Activated B cell treated with CpG ODN at 0.5 μM for 24 hours (primary cell): ENCODE data around the gene ADD1. TPM values are rescaled to one million over a fixed set of nuclear protein-coding genes. Genes with fewer than 3 reads are reported as not detected.

Experiments
- ATAC-seq: fragments of 200-7000 bp; cut with Tn5 transposase; one replicate; pipeline ENCODE4 v1.10.0; 2021; ENCODE audit warnings: low read depth, mild to moderate bottlenecking, moderate library complexity
- CTCF ChIA-PET: fragments of 350-600 bp; sonication (Branson Sonifier 250); formaldehyde crosslinking; loops from one replicate; lab custom pipeline; 2021; ENCODE audit warnings: antibody characterized with exemption; lab: Charles Lee
- POLR2A ChIA-PET: fragments of 350-600 bp; sonication (Branson Sonifier 250); formaldehyde crosslinking; loops from one replicate; lab custom pipeline; 2021; ENCODE audit warnings: antibody characterized with exemption; lab: Charles Lee
- DNase-seq: peaks from one replicate; pipeline ENCODE4 v3.0.0; 2022
- H3K27ac Mint-ChIP-seq: one replicate; pipeline ENCODE4 v1.8.0; 2020; ENCODE audit warnings: mixed read lengths
- H3K27me3 Mint-ChIP-seq: one replicate; pipeline ENCODE4 v1.8.0; 2021; ENCODE audit warnings: mixed read lengths
- H3K36me3 Mint-ChIP-seq: one replicate; pipeline ENCODE4 v1.8.0; 2021; ENCODE audit warnings: low read depth, mixed read lengths
- H3K4me1 Mint-ChIP-seq: one replicate; pipeline ENCODE4 v1.8.0; 2021; ENCODE audit warnings: mixed read lengths
- H3K4me3 Mint-ChIP-seq: one replicate; pipeline ENCODE4 v1.8.0; 2020; ENCODE audit warnings: mild to moderate bottlenecking, mixed read lengths
- H3K9me3 Mint-ChIP-seq: one replicate; pipeline ENCODE4 v1.8.0; 2020; ENCODE audit warnings: mixed read lengths
- intact Hi-C: fragments of 100-400 bp; cut with micrococcal nuclease; formaldehyde crosslinking; loops from one replicate; pipeline ENCODE4 v1.15.1; 2024
- total RNA-seq: library from RNA; stranded (reverse); gene quantifications from 2 replicates; pipeline ENCODE4 v1.2.3, GENCODE V29; 2022
- TF ChIP-seq, protein P1 (sequence below): fragments of 200-600 bp; IDR thresholded peaks from one replicate; pipeline ENCODE4 v1.8.0; 2022; ENCODE audit warnings: antibody characterized with exemption, mild to moderate bottlenecking

ADD1 gene
- total RNA-seq, 1 donor from 2014 or later, result 340 TPM

DNA sequence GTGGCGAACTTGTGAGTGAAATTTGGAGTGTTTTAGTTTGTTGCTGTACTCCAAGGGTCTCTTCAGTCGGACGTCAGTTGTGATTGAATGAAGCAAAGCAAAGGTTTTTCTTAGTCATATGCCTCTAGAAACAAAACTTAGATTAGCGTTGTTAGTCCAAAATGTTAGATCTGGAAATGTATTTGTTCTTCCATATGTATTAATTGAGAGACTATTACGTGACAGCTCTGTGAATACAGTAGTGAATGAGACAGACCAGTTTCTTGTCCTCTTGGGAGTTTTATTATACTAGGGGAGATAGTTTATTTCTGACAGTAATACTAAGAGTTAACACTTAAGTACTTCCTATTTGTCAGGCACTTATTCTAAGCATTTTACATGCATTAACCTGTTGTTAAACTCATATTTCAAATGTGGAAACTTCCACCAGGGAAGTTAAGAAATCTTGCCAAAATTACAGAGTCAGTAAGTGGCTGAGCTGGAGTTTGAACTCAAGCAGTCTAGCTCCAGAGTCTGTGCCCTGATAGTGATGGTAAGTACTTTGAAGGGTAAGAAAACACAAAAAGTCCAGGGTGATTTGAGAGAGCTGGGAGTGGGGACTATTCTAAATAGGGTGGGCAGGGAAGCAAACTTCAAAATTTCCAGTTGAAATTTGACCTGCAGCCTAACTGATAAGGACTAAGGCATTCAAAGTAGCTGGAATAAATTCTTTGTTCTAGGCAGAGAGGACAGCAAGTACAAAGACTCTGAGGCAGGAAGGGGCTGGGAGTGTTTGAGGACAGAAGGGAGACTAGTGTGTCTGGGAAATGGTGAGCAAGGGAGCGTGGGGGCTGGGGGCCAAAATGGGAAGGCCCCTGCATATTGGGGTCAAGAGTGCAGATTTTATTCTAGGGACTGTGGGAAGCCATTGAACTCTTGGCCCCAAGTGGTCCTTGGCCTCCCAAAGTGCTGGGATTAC lies 17.0 kb downstream of the ADD1 start:
- Mint-ChIP-seq H3K9me3 (peaks cover 4% of the 10 kb centered on the region), H3K36me3 (peaks cover 23% of the 10 kb centered on the region), H3K4me1 (peaks cover 91% of the 10 kb centered on the region), H3K27me3 (no peaks in the 10 kb centered on the region), H3K27ac (peak overlapping the region; percentile 63), H3K4me3 (peak overlapping the region; percentile 63)
- ATAC-seq, result no peak
- ChIA-PET POLR2A (interaction anchor here (0.5 to 2.5 kb wide), 6 partner anchors 10 to 96 kb away, joined by 3 to 8 read pairs (median 4); no protein-coding TSS in a partner anchor), CTCF (no interaction called here)
- TF ChIP-seq, protein P1, sequence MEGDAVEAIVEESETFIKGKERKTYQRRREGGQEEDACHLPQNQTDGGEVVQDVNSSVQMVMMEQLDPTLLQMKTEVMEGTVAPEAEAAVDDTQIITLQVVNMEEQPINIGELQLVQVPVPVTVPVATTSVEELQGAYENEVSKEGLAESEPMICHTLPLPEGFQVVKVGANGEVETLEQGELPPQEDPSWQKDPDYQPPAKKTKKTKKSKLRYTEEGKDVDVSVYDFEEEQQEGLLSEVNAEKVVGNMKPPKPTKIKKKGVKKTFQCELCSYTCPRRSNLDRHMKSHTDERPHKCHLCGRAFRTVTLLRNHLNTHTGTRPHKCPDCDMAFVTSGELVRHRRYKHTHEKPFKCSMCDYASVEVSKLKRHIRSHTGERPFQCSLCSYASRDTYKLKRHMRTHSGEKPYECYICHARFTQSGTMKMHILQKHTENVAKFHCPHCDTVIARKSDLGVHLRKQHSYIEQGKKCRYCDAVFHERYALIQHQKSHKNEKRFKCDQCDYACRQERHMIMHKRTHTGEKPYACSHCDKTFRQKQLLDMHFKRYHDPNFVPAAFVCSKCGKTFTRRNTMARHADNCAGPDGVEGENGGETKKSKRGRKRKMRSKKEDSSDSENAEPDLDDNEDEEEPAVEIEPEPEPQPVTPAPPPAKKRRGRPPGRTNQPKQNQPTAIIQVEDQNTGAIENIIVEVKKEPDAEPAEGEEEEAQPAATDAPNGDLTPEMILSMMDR, result no peak
- intact Hi-C loops, result loop anchor here (5.0 kb wide), 1 partner anchor 47 kb away; no protein-coding TSS in a partner anchor
- no peak for DNase-seq

DNA sequence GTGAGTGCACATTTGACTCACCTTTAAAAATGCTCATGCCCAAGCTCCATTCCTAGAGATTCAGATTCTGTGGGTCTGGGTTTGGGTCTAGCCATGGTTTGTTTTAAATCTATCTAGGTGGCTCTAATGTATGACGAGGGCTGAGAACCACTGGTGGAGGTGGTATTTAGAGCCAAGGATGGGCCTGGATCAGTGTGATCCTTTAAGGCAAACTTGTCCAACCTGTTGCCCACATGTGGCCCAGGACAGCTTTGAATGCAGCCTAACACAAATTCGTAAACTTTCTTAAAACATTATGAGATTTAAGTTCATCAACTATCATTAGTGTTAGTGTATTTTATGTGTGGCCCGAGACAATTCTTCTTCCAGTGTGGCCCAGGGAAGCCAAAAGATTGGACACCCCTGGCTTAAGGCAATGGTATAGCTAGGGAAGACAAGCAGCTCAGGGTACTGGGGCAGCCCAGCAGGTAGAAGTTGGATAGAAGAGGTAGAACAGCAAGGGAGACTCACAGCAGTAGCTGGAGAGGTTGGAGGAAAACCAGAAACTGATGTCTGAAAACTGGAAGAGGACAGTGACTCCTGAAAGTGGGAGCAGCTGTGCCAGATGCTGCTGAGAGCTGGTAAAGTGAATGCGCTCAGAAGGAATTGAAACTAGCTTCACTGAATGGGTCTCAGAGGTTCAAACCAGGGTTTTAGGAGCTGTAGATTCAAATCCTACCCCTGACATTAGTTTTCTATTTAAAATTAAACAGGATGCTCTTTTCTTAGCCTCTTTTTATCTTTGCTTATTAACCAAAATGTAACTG lies 18.2 kb downstream of the ADD1 start:
- ATAC-seq (peak; percentile 49), DNase-seq (no peak)
- H3K4me1 Mint-ChIP-seq, result peaks cover 92% of the 10 kb centered on the region
- POLR2A ChIA-PET, result interaction anchor here (0.5 to 2.5 kb wide), 9 partner anchors 9 to 166 kb away, joined by 3 to 10 read pairs (median 4); partner anchors contain the start of gene ADD1
- no peaks in the 10 kb centered on the region for H3K27me3 Mint-ChIP-seq
- peaks cover 4% of the 10 kb centered on the region for H3K9me3 Mint-ChIP-seq
- peaks cover 17% of the 10 kb centered on the region for H3K36me3 Mint-ChIP-seq
- TF ChIP-seq, protein P1, result no peak
- CTCF ChIA-PET, result interaction anchor here (0.8 kb wide), 1 partner anchor 15 kb away, joined by 3 read pairs; no protein-coding TSS in a partner anchor
- peak overlapping the region; percentile 46 for H3K4me3 Mint-ChIP-seq
- H3K27ac Mint-ChIP-seq, result peak overlapping the region; percentile 77
- intact Hi-C loops, result loop anchor here (5.0 kb wide), 1 partner anchor 45 kb away; no protein-coding TSS in a partner anchor

DNA sequence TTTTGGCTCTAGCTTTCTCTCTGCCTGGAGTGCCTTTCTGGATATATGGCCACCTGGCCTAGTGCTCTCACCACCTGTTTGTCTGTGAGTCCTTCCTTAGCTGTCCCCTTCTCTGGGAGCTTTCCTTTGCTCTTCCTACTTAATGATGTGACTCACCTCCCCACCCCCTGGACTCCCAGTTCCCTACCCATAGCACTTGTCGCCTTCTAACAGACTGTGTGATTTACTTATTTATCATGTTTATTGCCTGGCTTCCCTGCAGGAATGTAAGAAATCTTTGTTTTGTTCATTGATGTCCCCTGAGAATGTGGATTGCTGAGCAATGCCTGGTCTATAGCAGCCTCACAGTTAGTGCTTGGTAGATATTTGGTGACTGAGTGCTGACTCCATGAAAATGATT lies 18.9 kb downstream of the ADD1 start:
- intact Hi-C loops, result loop anchor here (5.0 kb wide), 1 partner anchor 45 kb away; no protein-coding TSS in a partner anchor
- peak overlapping the region; percentile 77 for H3K27ac Mint-ChIP-seq
- ChIA-PET POLR2A (interaction anchor here (0.6 to 2.5 kb wide), 6 partner anchors 10 to 166 kb away, joined by 3 to 10 read pairs (median 5); partner anchors contain the start of gene ADD1), CTCF (no interaction called here)
- H3K27me3 Mint-ChIP-seq, result no peaks in the 10 kb centered on the region
- H3K36me3 Mint-ChIP-seq, result peaks cover 17% of the 10 kb centered on the region
- H3K4me3 Mint-ChIP-seq, result peak overlapping the region; percentile 46
- ATAC-seq (no peak), DNase-seq (no peak)
- H3K9me3 Mint-ChIP-seq, result peaks cover 4% of the 10 kb centered on the region
- peaks cover 92% of the 10 kb centered on the region for H3K4me1 Mint-ChIP-seq
- TF ChIP-seq, protein P1, result no peak

DNA sequence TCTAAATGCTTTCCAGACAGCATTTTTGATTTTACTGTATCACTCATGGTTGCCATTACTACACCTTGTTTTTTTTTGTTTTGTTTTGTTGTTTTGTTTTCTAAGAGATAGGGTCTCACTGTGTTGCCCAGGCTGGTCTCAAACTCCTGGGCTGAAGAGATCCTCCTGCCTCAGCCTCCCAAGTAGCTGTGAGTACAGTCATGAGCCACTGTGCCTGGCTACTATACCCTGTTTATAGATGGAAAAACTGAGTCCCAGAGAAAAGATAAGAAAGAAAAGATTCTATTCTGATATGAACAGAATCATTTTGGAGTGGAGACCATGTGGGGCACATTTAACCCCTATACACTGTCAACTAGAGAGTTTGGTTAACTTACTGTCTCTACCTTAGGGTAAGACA lies 20.0 kb downstream of the ADD1 start:
- H3K4me3 Mint-ChIP-seq, result no peak overlapping the region
- TF ChIP-seq, protein P1, result no peak
- ATAC-seq (no peak), DNase-seq (no peak)
- peaks cover 16% of the 10 kb centered on the region for H3K36me3 Mint-ChIP-seq
- intact Hi-C loops, result loop anchor here (5.0 kb wide), 1 partner anchor 44 kb away; no protein-coding TSS in a partner anchor
- H3K4me1 Mint-ChIP-seq, result peaks cover 92% of the 10 kb centered on the region
- peaks cover 4% of the 10 kb centered on the region for H3K9me3 Mint-ChIP-seq
- H3K27me3 Mint-ChIP-seq, result no peaks in the 10 kb centered on the region
- ChIA-PET CTCF (no interaction called here), POLR2A (interaction anchor here (0.6 kb wide), 1 partner anchor 88 kb away, joined by 4 read pairs; no protein-coding TSS in a partner anchor)
- H3K27ac Mint-ChIP-seq, result no peak overlapping the region
